Stimulated activated CD4-positive, alpha-beta T cell treated with anti-CD3 and anti-CD28 coated beads, Interleukin-15, amount 100 ng/mL, for 24 hours (primary cell): Measurements from ENCODE around the gene LMF1.
"Not testable (repeated sequence)": the region's sequence is repeated elsewhere in the genome, so short reads cannot be mapped to it uniquely, and the experiment has no call there.

ENCODE experiments used
- DNase-seq: peaks from one replicate; pipeline ENCODE4 v3.0.0-alpha.2; 2020

The LMF1 gene

DNA sequence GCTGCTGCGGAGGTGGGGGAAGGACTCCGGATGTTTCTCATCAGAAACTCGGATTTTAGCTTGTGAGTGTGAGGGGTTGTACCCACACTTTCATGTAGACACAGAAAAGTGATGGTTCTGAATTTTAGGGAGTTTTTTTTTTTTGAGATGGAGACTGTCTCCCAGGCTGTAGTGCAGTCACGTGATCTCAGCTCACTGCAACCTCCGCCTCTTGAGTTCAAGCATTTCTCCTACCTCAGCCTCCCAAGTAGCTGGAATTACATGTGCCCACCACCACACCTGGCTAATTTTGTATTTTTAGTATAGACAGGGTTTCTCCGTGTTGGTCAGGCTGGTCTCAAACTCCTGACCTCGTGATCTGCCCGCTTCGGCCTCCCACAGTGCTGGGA, 147.9 kb downstream of the LMF1 start:
- DNase-seq: no peak

DNA sequence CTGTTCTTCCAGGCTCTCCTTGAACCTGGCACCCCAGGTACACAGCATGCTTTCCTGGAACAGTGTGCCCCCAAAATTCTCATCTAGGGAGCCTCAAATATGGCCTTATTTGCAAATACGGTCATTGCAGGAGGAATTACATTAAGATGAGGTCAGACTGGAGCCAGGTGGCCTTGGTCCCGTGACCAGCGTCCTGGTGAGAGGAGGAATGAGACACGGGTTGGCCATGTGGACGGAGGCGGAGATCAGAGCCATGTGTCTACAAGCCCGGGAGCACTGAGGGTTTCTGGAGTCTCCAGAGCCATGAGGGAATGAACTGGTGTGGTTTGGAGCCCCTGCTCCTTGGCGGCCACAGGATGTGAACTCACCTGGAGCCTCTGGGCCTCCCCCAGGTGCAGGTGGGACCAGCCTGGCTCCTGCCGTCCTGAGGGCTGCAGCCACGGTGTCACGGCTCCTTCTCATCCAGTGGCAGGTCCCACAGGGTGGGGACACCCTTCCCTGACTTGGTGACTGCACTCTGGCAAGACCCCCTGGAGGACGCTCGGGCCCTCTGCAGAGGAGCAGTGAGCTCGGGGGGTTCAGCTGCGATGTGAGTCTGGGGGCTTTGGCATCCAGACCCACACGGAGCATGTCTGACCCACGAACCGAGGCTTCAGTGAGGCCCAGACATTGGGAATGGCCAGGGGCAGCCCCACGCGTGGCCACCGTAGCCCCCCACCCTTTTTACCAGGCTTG, 148.4 kb downstream of the LMF1 start:
- DNase-seq: no peak

DNA sequence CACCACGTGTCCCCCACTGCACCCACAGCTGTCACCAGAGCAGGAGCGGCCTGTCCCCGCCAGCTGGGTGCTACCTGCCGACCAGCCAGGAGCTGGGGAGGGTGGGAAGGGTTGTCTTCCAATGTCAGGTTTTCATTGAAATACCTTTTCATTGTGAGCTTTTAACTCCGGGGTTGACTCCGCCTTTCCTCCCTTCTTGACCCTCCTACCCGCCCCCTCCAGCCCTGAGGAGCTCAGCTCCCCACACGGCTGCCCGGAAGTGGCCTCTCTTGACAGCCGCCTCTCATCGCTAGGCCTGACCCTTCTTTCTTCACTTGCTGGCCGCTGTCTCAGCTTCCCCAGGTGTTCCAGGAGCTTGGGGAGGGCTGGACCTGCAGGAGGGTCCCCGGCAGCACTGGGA, 149.0 kb downstream of the LMF1 start:
- DNase-seq: no peak

DNA sequence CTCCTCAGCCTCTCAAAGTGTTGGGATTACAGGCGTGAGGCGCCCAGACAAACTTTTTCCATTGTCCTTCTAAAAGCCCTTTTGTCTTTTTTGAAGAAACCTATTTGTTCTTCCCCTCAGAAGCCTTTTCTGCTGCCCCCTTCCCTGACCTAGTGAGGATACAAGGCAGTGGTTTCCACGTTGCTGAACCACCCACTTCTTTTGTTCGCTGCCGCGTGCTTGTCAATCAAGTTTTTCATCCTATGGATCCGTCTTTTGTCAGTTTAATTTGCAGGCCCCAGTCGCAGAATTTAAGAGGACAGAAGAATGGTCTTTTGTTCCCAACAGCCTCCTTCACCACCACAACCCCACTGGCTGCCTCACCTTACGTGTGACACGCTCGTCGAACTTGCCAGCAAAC, 150.0 kb downstream of the LMF1 start:
- DNase-seq: no peak

DNA sequence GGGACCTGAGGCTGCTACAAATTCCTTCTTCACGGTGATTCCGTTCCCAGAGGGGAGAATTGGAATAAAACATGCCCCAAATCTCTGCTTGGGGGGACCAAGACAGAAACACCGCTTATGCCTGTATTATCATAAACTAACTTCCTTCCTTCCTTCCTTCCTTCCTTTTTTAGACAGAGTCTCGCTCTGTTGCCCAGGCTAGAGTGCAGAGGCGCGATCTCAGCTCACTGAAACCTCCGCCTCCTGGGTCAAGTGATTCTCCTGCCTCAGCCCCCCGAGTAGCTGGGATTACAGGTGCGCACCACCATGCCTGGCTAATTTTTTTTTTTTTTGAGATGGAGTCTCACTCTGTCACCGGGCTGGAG, 150.8 kb downstream of the LMF1 start:
- not testable (repeated sequence) for DNase-seq

DNA sequence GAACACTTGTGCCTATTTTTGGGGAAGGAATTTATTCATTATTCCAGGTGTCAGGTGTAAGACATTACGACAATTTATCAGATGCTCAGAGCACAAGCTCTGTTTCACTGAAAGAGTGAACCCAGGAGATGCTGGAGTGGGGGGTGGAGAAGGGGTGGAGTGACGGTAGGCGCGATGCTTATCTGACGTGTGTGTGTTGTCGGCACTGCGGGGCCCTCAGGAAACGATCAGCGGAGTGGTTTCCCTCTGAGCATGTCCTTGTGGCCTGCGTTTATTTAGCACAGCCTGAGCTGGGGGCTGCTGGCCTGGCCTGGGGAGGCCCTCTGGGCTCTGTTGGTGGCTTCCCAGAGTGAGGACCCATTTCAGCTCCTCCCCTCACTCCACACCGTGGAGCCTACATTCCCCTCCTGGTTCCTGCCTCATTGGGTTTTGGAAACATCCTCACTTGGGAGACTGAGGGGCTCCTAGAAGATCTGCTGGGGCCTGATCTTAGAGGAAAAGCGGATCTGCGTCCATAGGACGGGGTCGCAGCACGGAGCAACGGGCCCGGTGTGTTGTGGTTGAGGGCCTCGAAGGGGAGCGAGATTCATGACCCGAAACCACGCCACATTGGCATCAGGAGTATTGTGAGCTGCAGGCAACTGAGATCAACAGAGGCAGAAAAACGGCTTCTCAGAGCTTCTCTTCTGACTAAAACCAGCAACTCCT, 151.3 kb downstream of the LMF1 start:
- DNase-seq: no peak

DNA sequence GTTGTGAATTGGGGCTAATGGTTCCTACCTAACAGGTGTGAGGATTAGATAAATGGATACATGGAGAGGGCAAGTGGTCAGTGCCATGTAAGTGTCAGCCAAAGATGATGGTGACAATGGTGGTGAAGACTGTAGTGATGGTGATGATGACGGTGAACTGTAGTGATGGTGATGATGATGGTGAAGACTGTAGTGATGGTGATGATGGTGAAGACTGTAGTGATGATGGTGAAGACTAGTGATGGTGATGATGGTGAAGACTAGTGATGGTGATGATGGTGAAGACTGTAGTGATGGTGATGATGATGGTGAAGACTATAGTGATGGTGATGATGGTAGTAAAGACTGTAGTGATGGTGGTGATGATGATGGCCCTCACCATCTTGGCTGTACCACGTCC, 152.2 kb downstream of the LMF1 start:
- DNase-seq: no peak

DNA sequence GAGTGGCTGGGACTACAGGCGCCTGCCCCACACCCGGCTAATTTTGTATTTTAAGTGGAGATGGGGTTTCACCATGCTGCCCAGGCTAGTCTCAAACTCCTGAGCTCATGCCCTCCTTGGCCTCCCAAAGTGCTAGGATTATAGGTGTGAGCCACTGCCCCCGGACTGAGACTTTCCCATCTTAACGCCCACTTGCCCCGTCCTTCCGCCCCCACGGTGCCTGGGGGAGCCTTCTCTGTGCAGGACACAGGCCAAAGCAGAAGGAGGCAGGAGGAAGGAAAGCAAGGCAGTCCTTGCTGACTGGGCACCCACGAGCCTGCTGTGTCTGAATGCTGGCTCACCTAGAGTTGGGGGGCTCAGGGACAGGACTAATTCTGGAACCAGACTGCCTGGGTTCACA, 152.7 kb downstream of the LMF1 start:
- DNase-seq: no peak

DNA sequence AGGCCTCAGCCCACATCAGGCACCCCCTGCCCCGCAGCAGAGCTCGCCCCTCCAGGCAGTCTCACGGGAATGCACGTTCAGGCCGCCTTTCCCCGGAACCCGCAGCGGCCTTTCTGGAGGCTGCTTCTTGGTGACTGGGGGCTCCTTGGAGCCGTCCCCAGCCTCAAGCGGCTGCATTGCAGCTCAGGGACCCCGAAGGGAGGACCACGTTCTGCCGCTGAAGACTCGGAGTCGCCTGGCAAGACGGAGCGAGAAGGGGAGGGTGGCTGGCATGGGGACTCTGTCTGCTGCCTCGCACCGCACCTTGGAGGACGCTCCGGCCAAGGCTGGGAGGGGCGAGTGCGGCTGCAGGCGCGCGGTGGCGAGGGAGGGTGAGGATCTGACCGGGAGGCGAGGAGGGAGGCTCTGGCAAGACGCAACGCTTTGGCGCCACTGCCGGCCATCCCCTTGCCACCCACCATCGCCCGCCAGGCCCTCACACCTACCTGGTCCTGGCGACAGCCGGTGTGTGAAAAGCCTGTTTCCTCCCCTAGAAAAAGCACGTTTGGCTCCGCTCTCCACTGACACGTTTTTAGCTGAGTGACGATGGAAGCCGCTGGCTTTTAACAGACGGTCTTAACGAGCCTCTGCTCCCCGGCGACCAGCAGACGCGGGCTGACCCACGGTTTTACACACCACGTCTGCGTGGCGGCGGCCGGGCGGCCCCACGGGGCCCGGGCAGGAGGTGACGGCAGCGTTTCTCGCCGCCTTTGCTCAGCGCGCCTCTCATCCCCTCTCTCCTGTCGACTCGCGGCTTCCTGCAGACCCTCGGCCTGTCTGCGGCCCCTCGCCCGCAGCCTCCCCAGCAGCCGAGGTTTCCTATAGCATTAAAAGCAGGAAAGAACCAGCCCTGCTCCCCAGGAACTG, 153.5 kb downstream of the LMF1 start:
- DNase-seq: no peak

DNA sequence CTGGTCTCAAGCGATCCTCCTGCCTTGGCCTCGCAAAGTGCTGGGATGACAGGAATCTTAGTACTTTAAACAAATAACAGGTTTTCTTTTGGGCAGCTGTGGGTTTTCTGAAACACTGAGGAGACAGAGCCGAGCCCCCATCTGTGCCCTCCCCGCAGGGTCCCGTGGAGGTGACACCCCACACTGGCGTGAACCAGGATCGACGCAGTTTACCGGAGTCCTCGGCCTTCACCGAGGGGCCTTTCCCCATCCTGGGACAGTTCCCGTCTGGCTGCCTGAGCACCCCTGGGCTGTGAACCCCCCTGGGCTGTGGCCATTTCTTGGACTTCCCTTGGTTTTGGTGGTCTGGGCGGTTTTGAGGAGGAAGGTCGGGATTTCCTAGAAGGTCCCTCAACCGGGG, 154.9 kb downstream of the LMF1 start:
- no peak for DNase-seq

DNA sequence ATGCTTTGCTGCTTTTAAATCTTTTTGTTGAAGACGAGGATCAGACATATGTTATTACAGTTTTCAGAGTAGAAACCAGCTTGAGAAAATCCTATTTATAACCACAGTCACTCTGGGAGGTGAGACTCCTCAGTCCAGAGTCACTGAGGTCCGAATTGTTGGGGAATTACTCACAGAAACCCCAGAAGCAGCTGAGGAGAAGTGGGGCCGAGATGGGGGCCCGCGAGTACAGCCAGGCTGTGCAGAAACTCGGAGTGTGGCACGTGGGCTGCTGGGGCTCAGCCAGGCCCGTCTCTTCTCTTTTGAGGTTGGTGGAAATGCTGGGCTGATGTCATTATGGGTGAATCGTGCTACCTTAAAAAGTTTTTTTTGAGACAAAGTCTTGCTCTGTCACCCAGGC, 155.8 kb downstream of the LMF1 start:
- no peak for DNase-seq

DNA sequence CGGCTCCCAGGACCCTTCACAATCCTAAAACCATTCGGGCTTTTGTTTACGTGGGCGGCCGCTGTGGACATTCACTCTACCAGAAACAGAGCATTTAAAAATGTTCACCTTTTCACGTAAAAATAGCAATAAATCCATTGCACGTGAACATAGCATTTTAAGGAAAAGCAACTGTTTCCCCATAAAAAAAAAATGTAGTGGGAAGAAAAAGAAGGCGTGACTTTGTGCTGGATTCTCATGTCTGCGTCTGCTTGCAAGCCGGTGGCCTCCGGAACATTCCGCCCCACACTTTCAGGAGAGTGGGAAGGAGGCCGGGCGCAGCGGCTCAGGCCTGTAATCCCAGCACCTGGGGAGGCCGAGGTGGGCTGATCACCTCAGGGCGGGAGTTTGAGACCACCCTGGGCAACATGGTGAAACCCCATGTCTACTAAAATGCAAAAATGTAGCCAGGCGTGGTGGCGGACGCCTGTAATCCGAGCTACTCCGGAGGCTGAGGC, 156.8 kb downstream of the LMF1 start:
- no peak for DNase-seq

DNA sequence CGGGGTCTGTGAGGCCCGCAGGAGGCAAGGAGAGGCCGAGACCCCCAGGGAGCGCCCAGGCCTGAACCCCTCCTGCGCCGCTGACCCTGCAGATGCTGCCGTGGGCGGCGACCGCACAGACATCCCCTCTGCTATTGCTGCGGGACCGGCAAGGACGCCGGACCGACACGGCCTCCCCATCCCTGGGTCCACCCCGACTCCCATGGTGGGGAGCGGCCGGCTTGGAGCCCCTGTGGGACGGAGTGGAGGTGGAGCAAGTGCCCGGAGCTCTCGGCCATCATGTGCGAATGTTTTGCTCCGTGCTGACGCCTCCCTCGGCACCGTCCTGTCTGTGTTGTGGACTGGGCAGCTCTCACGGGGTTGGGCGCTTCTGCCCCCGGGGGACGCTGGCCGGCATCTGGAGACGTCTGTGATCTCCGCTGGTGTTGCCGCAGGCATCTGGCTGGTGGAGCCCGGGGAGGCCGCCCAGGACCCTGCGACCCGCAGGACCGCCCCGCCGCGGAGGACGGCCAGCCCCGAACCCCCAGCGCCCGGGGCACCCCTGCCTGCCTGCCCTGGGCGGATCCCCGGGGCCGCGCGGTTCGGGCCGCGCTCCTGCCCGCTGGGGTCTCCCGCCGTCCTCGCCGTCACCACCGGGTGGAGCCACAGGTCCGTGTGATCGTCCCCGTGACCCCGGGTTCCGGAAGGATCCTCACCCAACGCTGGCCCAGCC, 157.4 kb downstream of the LMF1 start:
- DNase-seq: peak; percentile 73

DNA sequence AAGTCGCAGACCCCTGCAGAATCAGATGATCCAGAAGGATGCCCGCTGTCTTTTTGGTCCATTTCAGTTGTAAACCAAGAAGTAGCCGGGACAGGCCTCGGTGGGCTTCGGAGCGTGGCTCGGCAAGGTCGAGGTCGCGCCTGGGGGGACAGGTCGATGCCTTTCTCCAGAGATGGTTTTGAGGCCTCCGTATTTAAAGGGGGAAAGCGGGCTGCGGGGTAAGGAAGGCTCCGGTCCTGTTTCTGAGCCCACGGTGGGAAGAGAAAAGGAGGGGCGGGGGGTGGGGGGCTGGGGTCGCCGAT, 162.7 kb downstream of the LMF1 start:
- DNase-seq: no peak

DNA sequence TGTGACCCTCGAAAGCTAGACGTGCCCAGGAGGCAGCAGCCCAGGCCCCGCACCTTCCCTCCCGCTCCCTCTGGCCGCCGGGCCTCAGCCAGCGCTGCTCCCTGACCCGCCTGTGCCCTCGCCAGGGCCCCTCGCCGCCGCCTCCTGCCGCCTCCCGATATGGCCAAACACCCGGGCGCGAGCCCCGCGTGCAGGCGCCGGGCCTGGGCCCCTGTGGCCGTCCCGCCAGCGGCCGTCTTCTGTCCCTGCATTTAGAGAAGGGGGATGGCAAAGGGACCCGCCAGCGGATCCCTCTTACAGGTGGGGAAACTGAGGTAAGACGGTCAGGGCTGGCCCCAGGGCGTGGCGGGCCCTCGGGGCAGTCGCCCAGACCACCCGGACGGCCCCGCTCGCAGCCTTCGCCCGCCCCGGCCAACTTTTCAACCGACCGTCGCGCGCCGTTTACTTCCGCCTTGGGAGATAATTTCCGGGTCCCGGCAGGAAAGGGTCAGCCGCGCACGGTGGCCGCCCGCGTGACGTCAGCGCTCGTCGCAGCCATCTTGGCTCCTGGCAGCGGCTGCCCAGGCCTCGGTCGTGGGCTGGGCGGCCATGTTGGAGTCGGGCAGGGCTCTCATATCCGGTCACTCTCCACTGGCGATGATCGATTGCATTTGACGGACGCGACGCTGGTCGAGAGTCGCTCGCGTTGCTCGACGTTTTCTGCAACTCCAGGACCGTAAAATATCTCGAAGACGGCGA, 163.3 kb downstream of the LMF1 start:
- DNase-seq: peak; percentile 92

DNA sequence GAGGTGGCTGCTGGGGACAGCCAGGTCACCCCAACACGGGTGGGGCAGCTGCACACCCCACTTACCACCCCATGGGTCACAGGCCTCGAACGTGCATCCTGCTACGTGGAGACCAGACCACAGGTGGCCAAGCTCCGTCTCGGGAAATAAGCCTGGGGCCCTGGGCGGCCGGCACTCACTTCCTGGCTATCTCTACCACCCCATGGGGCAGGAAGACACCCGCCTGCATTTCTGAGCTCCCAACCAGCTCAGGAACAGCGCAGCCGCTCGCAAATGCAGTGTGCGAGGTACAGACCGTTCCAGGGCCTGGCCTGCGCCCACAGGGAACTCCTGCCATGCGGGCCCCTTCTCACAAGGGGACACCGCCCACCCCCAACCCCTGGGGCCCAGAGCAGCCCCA, 165.3 kb downstream of the LMF1 start:
- DNase-seq: no peak

DNA sequence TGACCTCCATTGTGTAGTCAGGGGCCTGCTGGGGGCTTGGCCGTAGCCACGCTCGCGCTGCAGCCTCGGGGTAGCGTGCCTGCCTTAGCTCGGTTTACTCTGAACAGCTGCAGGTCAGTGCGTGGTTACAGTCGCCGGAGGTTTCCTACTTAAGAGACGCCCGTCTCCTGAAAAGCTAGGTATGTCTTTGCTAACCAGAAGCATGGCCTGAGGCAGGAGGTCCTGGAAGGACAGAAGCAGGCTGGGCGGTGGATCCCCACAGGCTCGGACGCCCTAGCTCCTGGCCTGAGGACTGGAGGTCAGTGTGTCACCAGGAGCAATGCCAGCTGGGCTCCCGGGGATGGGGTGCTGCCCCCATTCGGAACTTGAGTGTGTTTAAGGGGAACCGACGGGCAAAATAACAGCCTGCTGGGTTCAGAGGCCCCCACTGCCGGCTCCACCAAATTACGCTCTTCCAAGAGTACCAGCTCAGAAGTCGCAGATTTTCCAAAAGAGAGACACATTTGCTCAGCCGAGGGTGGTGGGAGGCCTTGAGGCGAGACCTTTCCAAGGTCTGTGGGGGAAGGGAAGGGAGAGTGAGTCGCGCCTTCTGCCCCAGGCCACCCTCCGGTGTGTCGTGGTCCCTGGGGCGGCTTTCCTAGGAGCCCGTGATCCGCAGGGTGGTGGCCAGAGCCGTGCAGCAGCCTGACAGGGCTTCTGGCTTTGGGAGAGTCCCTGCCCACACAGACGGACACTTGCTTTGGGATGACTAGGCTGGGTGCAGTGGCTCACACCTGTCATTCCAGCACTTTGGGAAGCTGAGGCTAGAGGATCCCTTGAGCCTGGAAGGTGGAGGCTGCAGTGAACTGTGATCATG, 166.4 kb downstream of the LMF1 start:
- no peak for DNase-seq

DNA sequence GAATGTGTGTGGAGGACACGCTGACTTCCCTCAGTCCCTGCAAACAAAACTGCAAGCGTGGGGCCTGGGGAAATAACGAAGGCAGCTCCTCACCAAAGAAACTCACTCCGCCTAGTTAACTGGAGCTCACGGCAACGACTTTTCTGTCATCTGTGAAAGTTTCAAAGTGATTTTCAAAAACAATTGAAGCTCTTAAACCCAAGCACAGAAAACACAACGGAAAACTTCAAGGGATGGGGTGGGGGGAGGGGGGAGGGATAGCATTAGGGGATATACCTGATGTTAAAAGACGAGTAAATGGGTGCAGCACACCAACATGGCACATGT, 167.1 kb downstream of the LMF1 start:
- DNase-seq: no peak
